Measurements from ENCODE around the gene PLA2G4E.

PLA2G4E gene

GRCh38 chr15:41950489-41950888, 70.4 kb downstream of the PLA2G4E start:
- no peak for TF ChIP-seq CTCF (IDR thresholded peaks at IDR 0.05; ENCODE audit: control insufficient read depth, extremely low read depth, insufficient read depth)
- H3K4me3 ChIP-seq (ENCODE audit: low read depth, low read length), result no peak overlapping the region
- DNase-seq (ENCODE audit: low read depth), result no peak

GRCh38 chr15:41950127-41950483, 70.7 kb downstream of the PLA2G4E start:
- no peak for TF ChIP-seq CTCF (IDR thresholded peaks at IDR 0.05; ENCODE audit: control insufficient read depth, extremely low read depth, insufficient read depth)
- no peak overlapping the region for H3K4me3 ChIP-seq (ENCODE audit: low read depth, low read length)
- no peak for DNase-seq (ENCODE audit: low read depth)

- no peak for TF ChIP-seq CTCF (IDR thresholded peaks at IDR 0.05; ENCODE audit: control insufficient read depth, extremely low read depth, insufficient read depth)
- no peak overlapping the region for H3K4me3 ChIP-seq (ENCODE audit: low read depth, low read length)
- DNase-seq (ENCODE audit: low read depth), result no peak
These were observed 71.3 kb downstream of the PLA2G4E start for GRCh38 chr15:41949401-41950126.

GRCh38 chr15:41948490-41948889, 72.4 kb downstream of the PLA2G4E start:
- DNase-seq (ENCODE audit: low read depth), result no peak
- no peak for TF ChIP-seq CTCF (IDR thresholded peaks at IDR 0.05; ENCODE audit: control insufficient read depth, extremely low read depth, insufficient read depth)
- H3K4me3 ChIP-seq (ENCODE audit: low read depth, low read length), result no peak overlapping the region

GRCh38 chr15:41946970-41947369, 73.9 kb downstream of the PLA2G4E start:
- TF ChIP-seq CTCF (IDR thresholded peaks at IDR 0.05; ENCODE audit: control insufficient read depth, extremely low read depth, insufficient read depth), result no peak
- no peak for DNase-seq (ENCODE audit: low read depth)

GRCh38 chr15:41945731-41946130, 75.1 kb downstream of the PLA2G4E start:
- no peak overlapping the region for H3K4me3 ChIP-seq (ENCODE audit: low read depth, low read length)
- no peak for DNase-seq (ENCODE audit: low read depth)
- no peak for TF ChIP-seq CTCF (IDR thresholded peaks at IDR 0.05; ENCODE audit: control insufficient read depth, extremely low read depth, insufficient read depth)

More at GRCh38 chr15:41946970-41947369, 73.9 kb downstream of the PLA2G4E start:
- no peak overlapping the region for H3K4me3 ChIP-seq (ENCODE audit: low read depth, low read length)

- TF ChIP-seq CTCF (IDR thresholded peaks at IDR 0.05; ENCODE audit: control insufficient read depth, extremely low read depth, insufficient read depth), result no peak
- no peak for DNase-seq (ENCODE audit: low read depth)
- H3K4me3 ChIP-seq (ENCODE audit: low read depth, low read length), result no peak overlapping the region
These were observed 75.6 kb downstream of the PLA2G4E start for GRCh38 chr15:41945221-41945620.

Measured in LNCaP clone FGC (cell line).